Spleen (tissue), 11 donors: ENCODE measurements around the gene TSPAN19. TPM values are rescaled to one million over a fixed set of nuclear protein-coding genes. Genes with fewer than 3 reads are reported as not detected.

ENCODE experiments used
- DNase-seq: peaks from one replicate; pipeline ENCODE4 v3.0.0-alpha.2; 2020
- H3K27ac ChIP-seq, 8 donors: fragments of 200-600 bp; sonication (generic) in 7 of 8; 1 replicate in 4 of 8; 2 replicates in 4 of 8; pipeline versions ENCODE4 v1.5.0 to v1.8.0; 2016 to 2021; ENCODE audit warnings: inconsistent platforms in 4 of 8, mild to moderate bottlenecking in 4 of 8, moderate library complexity in 1 of 8
- H3K27me3 ChIP-seq, 7 donors: fragments of 200-600 bp; sonication (generic) in 6 of 7; replicated peaks in 1 of 7; 1 replicate in 4 of 7; 2 replicates in 3 of 7; pipeline versions ENCODE4 v1.5.0 to v1.8.0; 2016 to 2021; ENCODE audit warnings: inconsistent platforms in 3 of 7, mild to moderate bottlenecking in 1 of 7
- H3K36me3 ChIP-seq, 6 donors: fragments of 200-600 bp; sonication (generic) in 5 of 6; 1 replicate in 4 of 6; 2 replicates in 2 of 6; pipeline versions ENCODE4 v1.5.0 to v1.8.0; 2016 to 2021; ENCODE audit warnings: inconsistent platforms in 2 of 6
- H3K4me1 ChIP-seq, 6 donors: fragments of 200-600 bp; sonication (generic) in 5 of 6; 1 replicate in 3 of 6; 2 replicates in 3 of 6; pipeline versions ENCODE4 v1.5.0 to v1.8.0; 2016 to 2021; ENCODE audit warnings: inconsistent platforms in 3 of 6
- H3K4me3 ChIP-seq, 8 donors: fragments of 200-600 bp; sonication (generic) in 7 of 8; 1 replicate in 4 of 8; 2 replicates in 4 of 8; pipeline versions ENCODE4 v1.5.0 to v1.8.0; 2016 to 2021; ENCODE audit warnings: inconsistent platforms in 4 of 8, mild to moderate bottlenecking in 4 of 8, moderate library complexity in 2 of 8
- H3K9me3 ChIP-seq, 8 donors: fragments of 200-600 bp; sonication (generic) in 7 of 8; 1 replicate in 4 of 8; 2 replicates in 4 of 8; pipeline versions ENCODE4 v1.5.0 to v1.8.0; 2016 to 2021; ENCODE audit warnings: inconsistent platforms in 4 of 8
- POLR2A ChIP-seq, 3 donors: fragments of 450-650 bp; IDR thresholded peaks; one replicate each; pipeline ENCODE4 v1.5.1; 2017; ENCODE audit warnings: antibody characterized with exemption in 3 of 3, mild to moderate bottlenecking in 1 of 3
- POLR2AphosphoS5 ChIP-seq, 3 donors: sonication (generic); formaldehyde crosslinking; IDR thresholded peaks; one replicate each; pipeline ENCODE4 v1.5.1; 2017; ENCODE audit warnings: antibody characterized with exemption in 3 of 3
- WGBS, 5 donors: extraction: QIAGEN DNeasy Blood & Tissue Kit in 3 of 5; methylation state at CpG; one replicate each; pipeline versions ENCODE4 v1.1.5 to v1.1.7; 2013 to 2018; 5-methylcytosine and 5-hydroxymethylcytosine counted together
- intact Hi-C: fragments of 100-400 bp; cut with DNase I; formaldehyde crosslinking; loops from one replicate; pipeline ENCODE4 v1.15.0; 2023; ENCODE audit warnings: low total_unique reads
- polyA plus RNA-seq, 3 donors: library from polyadenylated mRNA; stranded (reverse); fragments of 200-250 nt; gene quantifications; one replicate each; pipeline ENCODE4 v1.2.1, GENCODE V29; 2013
- total RNA-seq, 7 donors: library from RNA; depleted of rRNA in 3 of 7; stranded (reverse); fragments of >200 nt in 3 of 7; fragmentation: NEBNext Ultra II Directional in 4 of 7; extraction: Animal tissue kit (Norgen Biotek cat#: 25700) in 4 of 7; gene quantifications; one replicate each; pipeline versions ENCODE4 v1.1.0 to v1.2.1, GENCODE V29; 2016 to 2021
- TF ChIP-seq, protein P1 (sequence below), 11 experiments: fragments of 200-600 bp in 7 of 11; fragments of 450-650 bp in 4 of 11; sonication (generic) in 4 of 11; IDR thresholded peaks in 8 of 11; conservative IDR thresholded peaks in 3 of 11; 1 replicate in 7 of 11; 2 replicates in 4 of 11; pipeline versions ENCODE4 v1.4.0 to v1.8.0; 2016 to 2021; ENCODE audit warnings: antibody characterized with exemption in 11 of 11, inconsistent platforms in 4 of 11, mild to moderate bottlenecking in 1 of 11
- donor health status: healthy with polysubstance abuse.
- donor health status: DM: no; HTN: no; CAD: no; lungs with moderate emphysema.
- donor health status: DM: no; HTN: no; CAD: no.
- donor health status: Bipolar disorder and iron deficiency.
- donor health status: healthy.
- donor health status: DM: no; HTN: no; CAD: no.
- donor health status: DM: yes; HTN: yes; CAD: no.

Gene TSPAN19
- total and polyA plus RNA-seq, 10 donors: 0.11 to 1.1 (median 0.51) TPM; not detected in 5

GRCh38 chr12:85029456-85029855, 6.6 kb downstream of the TSPAN19 start:
- H3K27me3 ChIP-seq: no peaks in the 10 kb centered on the region
- no peaks in the 10 kb centered on the region for H3K9me3 ChIP-seq
- DNase-seq: no peak
- no peak overlapping the region for H3K4me3 ChIP-seq
- H3K4me1 ChIP-seq: no peaks in the 10 kb centered on the region
- no peaks in the 10 kb centered on the region for H3K36me3 ChIP-seq
- H3K27ac ChIP-seq: no peak overlapping the region
- intact Hi-C loops: no loop called here
- TF ChIP-seq POLR2AphosphoS5 (IDR thresholded peaks at IDR 0.05) (no peak), POLR2A (IDR thresholded peaks at IDR 0.05) (no peak)
- TF ChIP-seq, protein P1, sequence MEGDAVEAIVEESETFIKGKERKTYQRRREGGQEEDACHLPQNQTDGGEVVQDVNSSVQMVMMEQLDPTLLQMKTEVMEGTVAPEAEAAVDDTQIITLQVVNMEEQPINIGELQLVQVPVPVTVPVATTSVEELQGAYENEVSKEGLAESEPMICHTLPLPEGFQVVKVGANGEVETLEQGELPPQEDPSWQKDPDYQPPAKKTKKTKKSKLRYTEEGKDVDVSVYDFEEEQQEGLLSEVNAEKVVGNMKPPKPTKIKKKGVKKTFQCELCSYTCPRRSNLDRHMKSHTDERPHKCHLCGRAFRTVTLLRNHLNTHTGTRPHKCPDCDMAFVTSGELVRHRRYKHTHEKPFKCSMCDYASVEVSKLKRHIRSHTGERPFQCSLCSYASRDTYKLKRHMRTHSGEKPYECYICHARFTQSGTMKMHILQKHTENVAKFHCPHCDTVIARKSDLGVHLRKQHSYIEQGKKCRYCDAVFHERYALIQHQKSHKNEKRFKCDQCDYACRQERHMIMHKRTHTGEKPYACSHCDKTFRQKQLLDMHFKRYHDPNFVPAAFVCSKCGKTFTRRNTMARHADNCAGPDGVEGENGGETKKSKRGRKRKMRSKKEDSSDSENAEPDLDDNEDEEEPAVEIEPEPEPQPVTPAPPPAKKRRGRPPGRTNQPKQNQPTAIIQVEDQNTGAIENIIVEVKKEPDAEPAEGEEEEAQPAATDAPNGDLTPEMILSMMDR (IDR thresholded peaks at IDR 0.05 in 8 of 11, conservative IDR thresholded peaks at IDR 0.05 in 3 of 11): peak in 6 of 11 experiments; percentile 25 to 50 (median 37)

DNA sequence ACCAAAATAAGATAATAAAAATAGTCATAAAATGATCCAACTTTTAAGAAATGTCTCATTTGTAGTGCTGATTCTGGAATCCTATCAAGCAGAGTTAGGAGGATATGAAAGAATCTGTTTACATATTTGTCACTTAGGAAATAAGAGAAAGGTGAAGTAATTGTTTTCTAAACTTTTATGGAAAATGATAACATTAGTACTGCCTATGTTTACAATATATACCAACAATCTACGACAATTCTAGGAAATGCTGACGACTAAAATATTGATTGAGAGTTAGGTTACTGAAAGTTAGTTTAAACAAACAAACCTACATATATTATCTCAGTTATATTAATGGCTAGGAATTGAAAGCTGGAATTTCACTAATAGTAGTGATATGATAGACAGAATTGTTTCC, 18.0 kb downstream of the TSPAN19 start:
- Histone ChIP-seq H3K27me3 (no peaks in the 10 kb centered on the region), H3K36me3 (no peaks in the 10 kb centered on the region), H3K4me3 (no peak overlapping the region), H3K27ac (no peak overlapping the region), H3K9me3 (no peaks in the 10 kb centered on the region), H3K4me1 (no peaks in the 10 kb centered on the region)
- WGBS, 5 donors: 52 to 84% (median 63%) methylated on average over 2 of the region's 2 CpGs
- no peak for DNase-seq
- intact Hi-C loops: no loop called here
- no peak for TF ChIP-seq POLR2AphosphoS5 (IDR thresholded peaks at IDR 0.05)
- TF ChIP-seq, protein P1 (IDR thresholded peaks at IDR 0.05 in 8 of 11, conservative IDR thresholded peaks at IDR 0.05 in 3 of 11): no peak

GRCh38 chr12:85017618-85018017, 18.5 kb downstream of the TSPAN19 start:
- H3K4me3 ChIP-seq: no peak overlapping the region
- H3K4me1 ChIP-seq: no peaks in the 10 kb centered on the region
- no peaks in the 10 kb centered on the region for H3K36me3 ChIP-seq
- intact Hi-C loops: no loop called here
- no peak overlapping the region for H3K27ac ChIP-seq
- no peak for DNase-seq
- no peak for TF ChIP-seq POLR2AphosphoS5 (IDR thresholded peaks at IDR 0.05)
- TF ChIP-seq, protein P1 (IDR thresholded peaks at IDR 0.05 in 8 of 11, conservative IDR thresholded peaks at IDR 0.05 in 3 of 11): no peak
- no peak for TF ChIP-seq POLR2A (IDR thresholded peaks at IDR 0.05)
- no peaks in the 10 kb centered on the region for H3K9me3 ChIP-seq
- H3K27me3 ChIP-seq: no peaks in the 10 kb centered on the region

DNA sequence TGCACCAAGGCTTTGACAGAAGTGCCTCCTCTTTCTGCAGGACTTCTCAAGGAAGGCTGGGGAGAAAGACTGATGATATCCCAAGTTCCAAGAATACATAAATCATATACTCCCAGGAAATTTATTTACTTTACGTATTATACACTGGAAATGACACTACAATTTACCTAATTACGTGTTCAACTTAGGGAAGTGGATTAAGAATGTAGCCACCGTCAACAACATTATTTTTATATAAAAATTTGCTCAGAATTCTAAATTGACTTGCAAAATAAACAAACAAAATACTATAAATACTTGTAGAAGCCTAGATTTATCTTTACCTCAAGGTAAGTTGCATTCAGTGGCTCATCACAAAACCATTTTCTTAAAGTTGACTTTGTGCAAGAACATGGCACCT, 18.9 kb downstream of the TSPAN19 start:
- Histone ChIP-seq H3K27me3 (no peaks in the 10 kb centered on the region), H3K9me3 (no peaks in the 10 kb centered on the region), H3K4me3 (no peak overlapping the region), H3K4me1 (no peaks in the 10 kb centered on the region), H3K27ac (no peak overlapping the region), H3K36me3 (no peaks in the 10 kb centered on the region)
- TF ChIP-seq POLR2A (IDR thresholded peaks at IDR 0.05) (no peak), POLR2AphosphoS5 (IDR thresholded peaks at IDR 0.05) (no peak)
- TF ChIP-seq, protein P1 (IDR thresholded peaks at IDR 0.05 in 8 of 11, conservative IDR thresholded peaks at IDR 0.05 in 3 of 11): no peak
- intact Hi-C loops: no loop called here
- no peak for DNase-seq
- WGBS, 5 donors: 71 to 78% (median 77%) methylated on average over 3 of the region's 3 CpGs
